Smooth muscle cell (in vitro differentiated cells): ENCODE data around the gene LMNA. TPM values are rescaled to one million over a fixed set of nuclear protein-coding genes. Genes with fewer than 3 reads are reported as not detected.

Source experiments
- DNase-seq: peaks from one replicate; lab custom pipeline; 2025; ENCODE audit not compliant: unreplicated experiment; lab: John Stamatoyannopoulos, UW
- H2AFZ ChIP-seq: fragments of 200-600 bp; sonication (generic); 2 replicates; pipeline ENCODE4 v1.6.0; 2016; ENCODE audit warnings: antibody characterized with exemption, low read depth, mild to moderate bottlenecking
- H3F3A ChIP-seq: fragments of 200-600 bp; sonication (generic); 2 replicates; pipeline ENCODE4 v1.6.0; 2017; ENCODE audit warnings: antibody characterized with exemption, low read depth
- H3K27ac ChIP-seq: fragments of 200-600 bp; sonication (generic); 2 replicates; pipeline ENCODE4 v1.5.1; 2016; ENCODE audit warnings: low read depth, mild to moderate bottlenecking
- H3K27me3 ChIP-seq: fragments of 200-600 bp; sonication (generic); 2 replicates; pipeline ENCODE4 v1.6.1; 2016; ENCODE audit warnings: low read depth, mild to moderate bottlenecking
- H3K36me3 ChIP-seq: fragments of 200-600 bp; sonication (generic); 2 replicates; pipeline ENCODE4 v1.5.1; 2016; ENCODE audit warnings: low read depth
- H3K4me1 ChIP-seq: fragments of 200-600 bp; sonication (generic); 2 replicates; pipeline ENCODE4 v1.5.1; 2016; ENCODE audit warnings: low read depth
- H3K4me2 ChIP-seq: fragments of 200-600 bp; sonication (generic); 2 replicates; pipeline ENCODE4 v1.6.0; 2016; ENCODE audit warnings: mild to moderate bottlenecking
- H3K4me3 ChIP-seq: fragments of 200-600 bp; sonication (generic); 2 replicates; pipeline ENCODE4 v1.5.1; 2016; ENCODE audit warnings: mild to moderate bottlenecking
- H3K79me2 ChIP-seq: fragments of 200-600 bp; sonication (generic); 2 replicates; pipeline ENCODE4 v1.6.0; 2016; ENCODE audit warnings: low read depth, mild to moderate bottlenecking
- H3K9ac ChIP-seq: fragments of 200-600 bp; sonication (generic); 2 replicates; pipeline ENCODE4 v1.6.0; 2016; ENCODE audit warnings: low read depth
- H3K9me3 ChIP-seq: fragments of 200-600 bp; sonication (generic); replicated peaks from 2 replicates; pipeline ENCODE4 v1.5.1; 2016; ENCODE audit warnings: low read depth
- H4K20me1 ChIP-seq: fragments of 200-600 bp; sonication (generic); 2 replicates; pipeline ENCODE4 v1.6.0; 2016; ENCODE audit warnings: low read depth
- WGBS: methylation state at CpG from one replicate; pipeline ENCODE4 v1.1.7; 2016; ENCODE audit warnings: low lambda C conversion rate; 5-methylcytosine and 5-hydroxymethylcytosine counted together
- polyA plus RNA-seq: library from polyadenylated mRNA; unstranded; fragments of >200 nt; fragmentation: Nextera tagmentation; extraction: Ambion mirVana; gene quantifications from 2 replicates; pipeline ENCODE4 v1.2.1, GENCODE V29; 2016
- total RNA-seq: library from RNA; depleted of rRNA; stranded (reverse); fragments of >200 nt; gene quantifications from 2 replicates; pipeline ENCODE4 v1.2.3, GENCODE V29; 2014
- TF ChIP-seq, protein P1 (sequence below): fragments of 200-600 bp; sonication (generic); IDR thresholded peaks from 2 replicates; pipeline ENCODE4 v1.5.1; 2017; ENCODE audit warnings: borderline replicate concordance, mild to moderate bottlenecking, antibody characterized with exemption; ENCODE audit not compliant: insufficient read depth, poor library complexity, severe bottlenecking

LMNA gene
- total and polyA plus RNA-seq, 2 experiments from 2014 or later: 256 to 626 TPM

GRCh38 chr1:156083800-156084790 is 30.4 kb upstream of the LMNA start:
- no peak overlapping the region for H2AFZ ChIP-seq
- H3K79me2 ChIP-seq: peaks cover 82% of the 10 kb centered on the region
- H3K9me3 ChIP-seq: no peaks in the 10 kb centered on the region
- DNase-seq: no peak
- peaks cover 54% of the 10 kb centered on the region for H4K20me1 ChIP-seq
- peak overlapping the region; percentile 56 for H3K27ac ChIP-seq
- 33% methylated on average over 7 of the region's 7 CpGs for WGBS
- H3K4me2 ChIP-seq: peak overlapping the region; percentile 100
- H3K27me3 ChIP-seq: no peaks in the 10 kb centered on the region
- H3K36me3 ChIP-seq: no peaks in the 10 kb centered on the region
- peaks cover 9% of the 10 kb centered on the region for H3F3A ChIP-seq
- TF ChIP-seq, protein P1, sequence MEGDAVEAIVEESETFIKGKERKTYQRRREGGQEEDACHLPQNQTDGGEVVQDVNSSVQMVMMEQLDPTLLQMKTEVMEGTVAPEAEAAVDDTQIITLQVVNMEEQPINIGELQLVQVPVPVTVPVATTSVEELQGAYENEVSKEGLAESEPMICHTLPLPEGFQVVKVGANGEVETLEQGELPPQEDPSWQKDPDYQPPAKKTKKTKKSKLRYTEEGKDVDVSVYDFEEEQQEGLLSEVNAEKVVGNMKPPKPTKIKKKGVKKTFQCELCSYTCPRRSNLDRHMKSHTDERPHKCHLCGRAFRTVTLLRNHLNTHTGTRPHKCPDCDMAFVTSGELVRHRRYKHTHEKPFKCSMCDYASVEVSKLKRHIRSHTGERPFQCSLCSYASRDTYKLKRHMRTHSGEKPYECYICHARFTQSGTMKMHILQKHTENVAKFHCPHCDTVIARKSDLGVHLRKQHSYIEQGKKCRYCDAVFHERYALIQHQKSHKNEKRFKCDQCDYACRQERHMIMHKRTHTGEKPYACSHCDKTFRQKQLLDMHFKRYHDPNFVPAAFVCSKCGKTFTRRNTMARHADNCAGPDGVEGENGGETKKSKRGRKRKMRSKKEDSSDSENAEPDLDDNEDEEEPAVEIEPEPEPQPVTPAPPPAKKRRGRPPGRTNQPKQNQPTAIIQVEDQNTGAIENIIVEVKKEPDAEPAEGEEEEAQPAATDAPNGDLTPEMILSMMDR: no peak
- H3K9ac ChIP-seq: peak overlapping the region; percentile 74
- peak overlapping the region; percentile 93 for H3K4me3 ChIP-seq
- H3K4me1 ChIP-seq: peaks cover 49% of the 10 kb centered on the region

DNA sequence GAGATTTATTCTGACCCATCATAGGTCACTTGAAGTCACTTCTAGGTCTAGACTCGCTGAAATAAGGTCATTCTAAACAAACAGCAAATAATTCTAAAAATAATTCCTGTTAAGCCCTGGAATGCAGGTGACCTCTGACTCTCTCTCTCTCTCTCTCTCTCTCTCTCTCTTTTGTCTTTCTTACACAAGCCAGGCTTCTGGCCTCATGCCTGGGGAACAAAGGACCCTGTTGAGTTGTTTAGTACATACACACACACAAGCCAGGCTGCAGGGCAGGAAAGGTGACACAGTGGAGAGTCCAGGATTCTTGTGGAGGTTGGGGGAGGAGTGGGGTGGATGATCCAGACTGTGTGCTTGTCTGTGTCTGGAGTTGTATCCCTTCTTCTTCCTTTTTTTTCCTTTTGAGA is 28.3 kb upstream of the LMNA start:
- DNase-seq: no peak

DNA sequence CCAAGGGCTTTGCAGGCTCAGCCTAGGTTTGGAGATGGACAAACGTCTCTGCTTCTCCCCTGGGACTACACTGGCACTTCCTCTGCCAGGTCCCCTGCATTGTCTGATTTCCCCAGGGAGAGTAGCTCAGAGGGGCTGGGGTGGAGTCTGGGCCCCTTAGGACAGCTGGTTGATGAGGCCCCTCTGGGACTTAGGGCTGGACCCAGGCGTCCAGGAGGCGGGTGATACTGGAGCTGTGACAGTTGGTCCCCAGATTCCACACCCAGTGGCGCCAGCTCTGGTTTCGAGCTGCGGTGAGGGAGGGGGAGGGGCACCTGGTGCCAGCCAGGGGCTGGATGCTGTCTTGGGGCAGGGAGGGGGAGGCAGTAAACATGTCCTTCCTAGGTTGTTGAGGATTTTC is 24.8 kb upstream of the LMNA start:
- Histone ChIP-seq H4K20me1 (peaks cover 45% of the 10 kb centered on the region), H3K9ac (no peak overlapping the region), H3K36me3 (no peaks in the 10 kb centered on the region), H3K27me3 (no peaks in the 10 kb centered on the region), H3K4me1 (peaks cover 25% of the 10 kb centered on the region), H3K9me3 (no peaks in the 10 kb centered on the region), H3F3A (peaks cover 5% of the 10 kb centered on the region), H3K4me3 (no peak overlapping the region), H3K27ac (no peak overlapping the region), H2AFZ (no peak overlapping the region), H3K79me2 (peaks cover 63% of the 10 kb centered on the region), H3K4me2 (no peak overlapping the region)
- WGBS: 63% methylated on average over 2 of the region's 6 CpGs
- TF ChIP-seq, protein P1: no peak
- no peak for DNase-seq

More for the DNA sequence above, 28.3 kb upstream of the LMNA start:
- no peaks in the 10 kb centered on the region for H3K9me3 ChIP-seq
- H3K36me3 ChIP-seq: no peaks in the 10 kb centered on the region
- no peaks in the 10 kb centered on the region for H3K27me3 ChIP-seq
- WGBS: 50% methylated on average over 1 of the region's 1 CpG
- peaks cover 5% of the 10 kb centered on the region for H3F3A ChIP-seq
- peak overlapping the region; percentile 69 for H3K27ac ChIP-seq
- no peak overlapping the region for H3K4me2 ChIP-seq
- TF ChIP-seq, protein P1: no peak
- H2AFZ ChIP-seq: no peak overlapping the region
- H3K4me1 ChIP-seq: peaks cover 37% of the 10 kb centered on the region
- peaks cover 62% of the 10 kb centered on the region for H3K79me2 ChIP-seq
- peaks cover 50% of the 10 kb centered on the region for H4K20me1 ChIP-seq
- H3K9ac ChIP-seq: no peak overlapping the region
- H3K4me3 ChIP-seq: no peak overlapping the region
